HG02943 (cell line): ENCODE measurements around the gene CACHD1.
"Not testable (repeated sequence)": the region's sequence is repeated elsewhere in the genome, so short reads cannot be mapped to it uniquely, and the experiment has no call there.

Experiments used
- ATAC-seq: cut with Tn5 transposase; IDR thresholded peaks from one replicate; pipeline ENCODE4 v1.9.1; 2021; ENCODE audit warnings: mild to moderate bottlenecking, low read depth, moderate library complexity; ENCODE audit not compliant: unreplicated experiment

The CACHD1 gene

GRCh38 chr1:64686828-64687724 is 217.1 kb downstream of the CACHD1 start:
- no peak for ATAC-seq

GRCh38 chr1:64687725-64688327 is 217.9 kb downstream of the CACHD1 start:
- ATAC-seq, result no peak

- no peak for ATAC-seq
These were observed 221.7 kb downstream of the CACHD1 start for GRCh38 chr1:64691626-64692025.

GRCh38 chr1:64692911-64693310 is 223.0 kb downstream of the CACHD1 start:
- ATAC-seq, result no peak

GRCh38 chr1:64693406-64693805 is 223.5 kb downstream of the CACHD1 start:
- ATAC-seq, result no peak

- no peak for ATAC-seq
These were observed 226.9 kb downstream of the CACHD1 start for GRCh38 chr1:64696879-64697278.

- ATAC-seq, result no peak
These were observed 229.4 kb downstream of the CACHD1 start for GRCh38 chr1:64699327-64699726.

GRCh38 chr1:64701071-64701470 is 231.1 kb downstream of the CACHD1 start:
- no peak for ATAC-seq

GRCh38 chr1:64701886-64702285 is 232.0 kb downstream of the CACHD1 start:
- no peak for ATAC-seq

GRCh38 chr1:64702670-64703069 is 232.7 kb downstream of the CACHD1 start:
- ATAC-seq, result not testable (repeated sequence)

- ATAC-seq, result no peak
These were observed 233.7 kb downstream of the CACHD1 start for GRCh38 chr1:64703600-64703999.

GRCh38 chr1:64705591-64705990 is 235.7 kb downstream of the CACHD1 start:
- ATAC-seq, result no peak

- ATAC-seq, result no peak
These were observed 241.3 kb downstream of the CACHD1 start for GRCh38 chr1:64711266-64711665.

- no peak for ATAC-seq
These were observed 242.1 kb downstream of the CACHD1 start for GRCh38 chr1:64712049-64712448.

GRCh38 chr1:64715186-64715585 is 245.3 kb downstream of the CACHD1 start:
- no peak for ATAC-seq

GRCh38 chr1:64721135-64721534 is 251.2 kb downstream of the CACHD1 start:
- no peak for ATAC-seq

GRCh38 chr1:64721576-64722145 is 251.7 kb downstream of the CACHD1 start:
- ATAC-seq, result no peak

- no peak for ATAC-seq
These were observed 257.9 kb downstream of the CACHD1 start for GRCh38 chr1:64727861-64728260.

- ATAC-seq, result no peak
These were observed 263.8 kb downstream of the CACHD1 start for GRCh38 chr1:64733581-64734286.

- ATAC-seq, result no peak
These were observed 264.3 kb downstream of the CACHD1 start for GRCh38 chr1:64734287-64734652.

GRCh38 chr1:64740687-64741086 is 270.8 kb downstream of the CACHD1 start:
- not testable (repeated sequence) for ATAC-seq
